HG02759 (cell line): ENCODE measurements around the gene YAF2.
"Not testable (repeated sequence)": the region's sequence is repeated elsewhere in the genome, so short reads cannot be mapped to it uniquely, and the experiment has no call there.

Source experiments
- ATAC-seq: cut with Tn5 transposase; IDR thresholded peaks from one replicate; pipeline ENCODE4 v1.9.1; 2021; ENCODE audit warnings: mild to moderate bottlenecking, moderate library complexity; ENCODE audit not compliant: unreplicated experiment

Gene YAF2

DNA sequence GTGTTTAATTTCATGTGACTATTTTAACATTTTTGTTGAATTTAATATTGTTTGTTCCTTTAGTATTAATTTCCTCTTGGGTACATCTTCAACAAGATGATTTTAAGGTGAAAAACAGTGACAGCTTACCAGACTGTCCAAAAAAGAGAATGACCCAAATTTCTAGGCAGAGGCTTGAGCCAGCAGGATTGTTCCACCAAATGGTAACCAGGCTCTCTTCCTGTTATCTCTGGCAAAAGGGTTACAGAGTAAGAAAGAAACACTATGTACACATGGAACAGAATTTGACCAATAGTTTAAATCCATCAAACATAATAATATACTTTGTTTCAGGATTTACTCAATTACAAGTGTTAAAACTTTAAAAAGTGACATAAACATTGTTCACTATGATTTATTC, 39.0 kb downstream of the YAF2 start:
- ATAC-seq = no peak

DNA sequence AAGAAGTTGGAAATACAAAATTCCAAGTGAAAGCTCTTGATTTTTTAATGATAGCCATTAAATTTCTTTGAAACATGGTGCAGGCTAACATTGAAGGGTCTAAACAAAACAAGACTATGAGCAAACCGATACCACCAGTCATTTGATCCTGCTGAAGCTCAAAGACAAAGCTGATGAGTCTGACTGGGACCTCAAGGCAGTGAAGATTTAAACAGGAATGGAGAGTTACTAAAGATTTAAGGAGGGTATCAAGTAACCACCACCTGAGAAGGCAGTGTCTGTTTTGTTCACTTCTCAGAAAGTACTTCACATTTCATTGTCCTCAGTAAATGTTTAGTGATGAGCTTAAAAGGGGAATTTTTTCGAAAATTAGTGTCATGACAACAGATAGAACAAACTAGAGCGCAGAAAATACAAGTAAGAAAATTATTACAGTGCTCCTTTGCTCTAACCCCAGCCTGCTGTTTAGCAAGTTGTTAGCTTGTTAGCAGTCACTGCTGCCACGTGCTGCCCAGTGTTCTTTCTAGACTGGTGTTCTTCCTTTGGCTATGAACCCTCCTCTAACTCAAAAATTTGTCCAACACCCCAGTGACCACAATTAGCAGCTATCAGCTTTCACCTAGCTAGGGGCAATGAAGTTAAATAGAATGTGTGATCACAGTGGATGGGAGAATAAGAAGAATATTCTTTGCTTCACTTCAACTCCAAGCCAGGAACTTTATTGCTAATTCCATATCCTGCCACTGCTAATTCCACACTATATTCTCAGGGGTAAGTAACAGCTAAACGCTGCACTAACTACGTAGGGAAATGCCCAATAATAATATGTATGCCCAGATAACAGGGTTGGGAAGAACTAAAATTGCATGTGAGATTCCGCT, 41.1 kb downstream of the YAF2 start:
- ATAC-seq = no peak

DNA sequence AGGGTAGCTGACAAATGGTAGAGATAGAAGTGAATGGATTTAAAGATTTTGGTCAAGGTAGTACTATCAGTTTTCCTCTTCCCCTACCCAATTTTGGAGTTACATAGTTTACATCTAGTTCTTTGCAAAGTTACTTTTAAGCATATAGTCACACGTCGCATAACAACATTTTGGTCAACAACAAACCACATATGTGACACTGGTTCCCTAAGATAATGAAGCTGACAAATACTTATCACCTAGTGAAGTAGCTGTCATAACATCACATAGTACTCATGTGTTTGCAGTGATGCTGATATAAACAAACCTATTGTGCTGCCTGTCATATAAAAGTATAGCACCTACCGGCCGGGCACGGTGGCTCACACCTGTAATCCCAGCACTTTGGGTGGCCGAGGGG, 45.4 kb downstream of the YAF2 start:
- no peak for ATAC-seq

DNA sequence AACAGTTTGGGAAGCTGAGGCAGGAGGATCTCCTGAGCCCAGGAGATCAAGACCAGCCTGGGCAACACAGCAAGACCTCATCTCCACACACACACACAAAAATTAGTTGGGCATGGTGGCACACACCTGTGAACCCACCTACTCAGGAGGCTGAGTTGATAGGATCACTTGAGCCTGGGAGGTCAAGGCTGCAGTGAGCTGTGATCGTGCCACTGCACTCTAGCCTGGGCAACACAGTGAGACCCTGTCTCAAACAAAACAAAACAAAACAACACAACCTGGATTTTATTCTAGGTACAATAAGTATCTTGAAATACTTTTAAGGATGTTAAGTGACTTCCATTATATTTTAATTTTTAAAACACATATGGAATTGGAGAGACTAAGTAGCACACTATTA, 45.8 kb downstream of the YAF2 start:
- no peak for ATAC-seq

DNA sequence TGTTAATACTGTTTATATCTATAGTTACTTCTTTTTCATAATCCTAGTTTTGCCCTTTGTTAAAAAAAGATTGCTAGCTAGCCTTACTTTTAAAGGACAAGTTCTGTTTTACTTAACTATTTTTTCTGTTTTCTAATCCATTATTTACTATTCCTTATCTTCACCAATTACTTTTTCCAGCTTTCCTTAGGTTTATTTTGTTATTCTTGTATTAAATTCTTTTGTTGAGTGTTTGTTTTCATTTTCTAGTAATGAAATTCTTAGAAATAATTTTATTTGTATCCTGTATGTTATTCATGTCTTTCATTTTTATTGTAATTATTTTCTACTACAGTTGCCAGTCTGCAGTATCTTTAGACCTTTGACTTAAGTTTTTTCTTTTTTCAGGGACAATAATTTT, 47.7 kb downstream of the YAF2 start:
- no peak for ATAC-seq

DNA sequence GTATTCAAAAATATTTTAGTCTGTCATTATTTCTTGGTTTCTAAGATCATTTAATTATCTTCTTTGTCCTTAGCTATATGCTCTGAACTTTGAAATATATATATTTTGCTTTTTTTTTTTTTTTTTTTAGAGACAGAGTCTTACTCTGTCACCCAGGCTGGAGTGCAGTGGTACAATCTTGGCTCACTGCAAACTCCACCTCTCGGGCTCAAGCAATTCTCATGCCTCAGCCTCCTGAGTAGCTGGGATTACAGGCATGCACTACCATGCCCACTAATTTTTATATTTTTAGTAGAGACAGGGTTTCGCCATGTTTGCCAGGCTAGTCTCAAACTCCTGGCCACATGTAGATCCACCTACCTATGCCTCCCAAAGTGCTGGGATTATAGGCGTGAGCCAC, 49.8 kb downstream of the YAF2 start:
- not testable (repeated sequence) for ATAC-seq

DNA sequence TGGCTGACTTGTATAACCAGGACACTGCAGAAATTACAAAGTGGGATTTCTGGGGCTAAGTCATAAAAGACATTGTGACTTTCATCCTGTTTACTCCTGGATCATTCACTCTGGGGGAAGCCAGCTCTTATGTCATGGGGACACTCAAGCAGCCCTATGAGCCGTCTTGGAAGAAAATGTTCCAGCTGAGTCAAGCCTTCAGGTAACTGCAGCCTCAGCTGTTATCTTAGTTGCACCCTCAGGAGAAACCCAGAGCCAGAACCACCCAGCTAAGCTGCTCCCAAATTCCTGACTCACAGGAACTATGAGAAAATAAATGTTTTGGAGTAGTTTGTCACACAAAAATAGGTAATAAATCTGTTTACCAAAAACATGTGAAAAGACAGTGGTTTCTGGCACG, 50.2 kb downstream of the YAF2 start:
- ATAC-seq = no peak

DNA sequence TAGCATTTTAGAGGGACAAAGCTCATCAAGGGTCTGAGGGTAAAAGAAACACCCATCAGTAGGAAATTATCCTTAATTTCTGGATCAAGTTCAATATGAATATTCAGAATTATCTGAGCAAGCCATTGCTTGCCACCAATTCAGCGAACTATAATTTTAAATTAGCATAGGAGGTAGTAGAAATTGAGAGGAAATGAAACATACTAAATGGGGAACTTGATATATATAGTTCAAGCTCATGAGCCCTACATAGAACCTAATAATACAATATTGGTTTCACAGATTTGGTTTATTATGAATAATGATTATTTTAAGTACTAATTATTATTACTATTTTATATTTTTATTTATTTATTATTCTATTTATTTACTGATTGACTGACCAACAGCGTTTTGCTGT, 51.3 kb downstream of the YAF2 start:
- ATAC-seq = peak; percentile 47

DNA sequence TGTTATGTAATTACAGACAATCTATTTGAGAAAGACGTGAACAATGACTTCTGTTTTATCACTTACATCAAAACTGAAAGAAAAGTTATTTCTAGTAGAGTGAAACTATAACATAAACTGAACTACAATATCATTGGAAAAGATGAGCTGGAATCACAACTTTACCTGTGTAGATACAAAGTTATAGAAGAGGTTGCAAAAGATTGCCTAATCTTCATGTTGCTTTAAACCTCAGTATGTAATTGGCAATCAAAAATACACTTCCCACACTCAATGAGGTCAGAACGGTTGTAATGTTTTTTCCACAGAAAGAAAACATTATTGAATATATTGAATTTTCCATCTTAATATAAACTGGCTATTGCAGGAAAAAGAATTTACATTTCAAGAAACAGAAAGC, 55.7 kb downstream of the YAF2 start:
- ATAC-seq = no peak

DNA sequence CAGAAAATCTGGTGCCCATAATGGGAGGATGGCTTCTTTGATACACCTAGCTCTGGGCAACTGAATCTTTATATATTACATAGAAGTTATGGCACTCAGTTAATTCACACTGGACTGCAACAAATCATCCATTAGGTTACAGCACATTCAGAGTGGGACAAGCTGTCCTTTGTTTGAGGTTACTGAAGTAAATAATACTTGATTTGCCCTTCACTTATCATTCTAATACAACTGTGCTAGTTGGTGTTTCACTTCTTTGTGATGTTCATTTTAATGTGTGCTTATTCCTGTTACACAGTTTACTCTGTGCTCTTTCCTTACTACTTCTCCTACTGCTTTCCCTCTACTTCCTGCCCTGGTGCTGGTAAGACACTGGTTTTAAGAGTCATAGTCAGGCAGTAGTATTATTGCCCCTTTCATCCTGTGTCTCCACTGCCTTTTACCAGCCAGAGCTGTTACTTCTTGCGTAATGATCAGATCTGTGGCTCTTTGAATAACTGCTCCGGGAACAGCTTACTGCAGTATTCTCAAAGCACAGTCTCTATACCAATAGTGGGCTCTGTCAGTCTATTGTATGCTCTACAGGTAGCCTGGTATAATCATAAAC, 57.0 kb downstream of the YAF2 start:
- no peak for ATAC-seq

DNA sequence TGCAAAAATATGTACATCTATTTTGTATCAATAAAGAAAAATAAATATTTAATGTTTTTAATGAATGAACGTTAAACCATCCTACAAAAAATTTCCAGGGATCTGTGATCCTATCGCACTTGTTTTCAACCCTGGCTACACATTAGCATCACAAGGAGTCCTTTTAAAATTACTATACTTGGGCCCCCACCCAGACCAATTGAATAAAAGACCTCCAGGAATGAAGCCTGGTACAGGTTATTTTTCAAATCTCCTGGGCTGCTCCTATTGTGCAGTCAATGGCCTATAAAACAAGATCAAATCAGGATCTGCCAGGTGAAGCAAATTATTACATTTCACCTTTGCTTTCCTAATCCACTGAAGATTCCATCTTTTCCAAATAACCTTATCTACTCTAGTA, 59.9 kb downstream of the YAF2 start:
- ATAC-seq = no peak

DNA sequence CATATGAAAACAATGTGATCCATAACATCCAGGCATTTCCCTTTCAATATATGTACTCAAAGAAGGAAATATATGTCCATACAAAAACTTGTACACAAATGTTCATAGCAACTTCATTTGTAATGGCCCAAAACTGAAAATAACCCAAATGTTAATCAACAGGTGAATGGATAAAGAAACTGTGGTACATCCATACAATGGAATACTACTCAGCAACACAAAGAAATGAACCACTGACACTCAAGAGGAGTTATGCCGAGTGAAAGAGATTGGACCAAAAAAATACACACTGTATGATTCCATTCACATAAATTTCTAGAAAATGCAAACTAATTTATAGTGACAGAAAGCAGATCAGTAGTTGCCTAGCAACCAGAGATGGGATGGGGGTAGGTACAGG, 63.1 kb downstream of the YAF2 start:
- no peak for ATAC-seq

DNA sequence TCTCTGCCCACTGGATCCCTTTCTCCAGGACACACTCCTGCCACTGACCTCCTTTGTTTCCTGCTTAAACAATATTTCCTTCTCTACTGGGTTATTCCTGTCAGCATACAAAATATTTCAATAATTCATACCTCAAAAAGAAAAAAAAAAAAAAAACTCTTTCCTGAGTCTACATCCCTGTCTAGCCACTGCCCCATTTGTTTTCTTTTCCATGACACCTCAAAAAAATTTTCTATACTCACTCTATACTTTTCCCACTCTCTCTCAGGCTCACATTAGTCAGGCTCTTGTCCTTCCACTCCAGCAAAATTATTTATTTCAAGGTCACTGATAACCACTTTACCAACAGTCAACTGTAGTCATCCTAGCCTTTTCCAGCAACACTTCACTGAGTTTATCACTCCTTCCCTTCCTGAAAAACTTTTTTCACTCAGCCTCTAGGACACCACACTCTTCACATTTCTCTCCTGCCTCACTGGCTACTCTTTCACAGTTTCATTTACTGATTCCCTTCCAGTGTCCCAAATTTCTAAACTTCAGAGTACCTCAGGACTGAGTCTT, 64.0 kb downstream of the YAF2 start:
- no peak for ATAC-seq

DNA sequence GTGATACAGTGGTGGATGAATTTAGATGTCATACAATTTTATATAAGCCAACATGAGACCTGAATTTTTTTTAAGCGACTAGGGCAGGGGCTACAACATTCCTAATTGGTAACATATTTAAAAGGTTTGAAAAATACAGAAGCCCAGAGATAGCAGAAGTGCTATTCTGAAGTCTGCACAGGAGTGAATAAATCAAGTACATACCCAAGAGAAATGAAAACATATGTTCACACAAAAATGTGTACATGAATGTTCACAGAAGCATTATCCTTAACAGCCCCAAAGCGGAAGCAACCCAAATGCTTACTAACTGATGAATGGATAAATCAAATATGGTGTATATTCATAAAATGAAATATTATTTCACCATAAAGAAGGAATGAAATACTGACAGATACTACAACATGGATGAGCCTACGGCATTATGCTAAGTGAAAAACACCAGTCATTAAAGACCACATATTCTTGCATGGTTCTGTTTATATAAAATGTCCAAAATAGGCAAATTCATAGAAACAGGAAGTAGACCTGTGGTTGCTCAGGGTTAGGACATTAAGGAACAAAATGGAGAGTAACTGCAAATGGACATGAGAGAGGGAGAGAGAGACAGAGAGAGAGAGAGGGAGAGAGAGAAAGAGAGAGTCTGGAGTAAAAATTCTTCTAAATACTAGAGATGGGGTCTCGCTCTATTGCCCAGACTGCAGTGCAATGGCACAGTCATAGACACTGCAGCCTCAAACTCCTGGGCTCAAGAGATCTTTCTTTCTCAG, 65.4 kb downstream of the YAF2 start:
- no peak for ATAC-seq

DNA sequence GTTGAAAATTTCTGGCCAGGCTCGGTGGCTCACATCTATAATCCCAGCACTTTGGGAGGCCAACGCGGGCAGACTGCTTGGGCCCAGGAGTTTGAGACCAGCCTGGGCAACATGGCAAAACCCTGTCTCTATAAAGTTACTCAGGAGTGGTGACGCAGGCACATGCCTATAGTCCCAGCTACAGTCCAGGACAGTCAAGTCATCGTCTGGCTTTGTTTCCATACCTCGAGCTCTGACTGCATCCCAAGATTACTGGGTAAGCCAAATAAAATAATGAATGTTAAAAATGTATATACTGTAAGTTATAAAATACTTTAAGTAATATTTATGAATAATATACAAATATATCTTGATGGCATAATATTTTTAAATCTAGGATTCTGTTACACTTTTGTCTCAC, 70.3 kb downstream of the YAF2 start:
- ATAC-seq = no peak

DNA sequence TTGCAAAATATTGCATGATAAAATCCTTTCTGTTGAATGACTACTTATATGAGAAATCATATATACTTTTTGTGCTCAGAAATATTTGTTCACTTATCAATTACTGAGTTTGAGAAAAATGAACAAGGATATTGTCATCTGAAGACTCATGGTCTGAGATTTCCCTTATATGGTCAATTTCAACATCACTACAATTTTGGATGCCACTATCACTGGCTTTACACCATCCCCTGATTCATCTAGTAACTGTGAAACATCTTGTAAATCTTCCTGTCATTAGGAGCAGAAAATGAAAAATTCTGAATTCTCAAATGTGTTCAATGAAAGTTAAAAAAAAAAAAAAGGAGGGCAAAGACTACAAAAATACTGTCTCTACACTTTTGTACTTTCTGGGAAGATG, 71.5 kb downstream of the YAF2 start:
- no peak for ATAC-seq

DNA sequence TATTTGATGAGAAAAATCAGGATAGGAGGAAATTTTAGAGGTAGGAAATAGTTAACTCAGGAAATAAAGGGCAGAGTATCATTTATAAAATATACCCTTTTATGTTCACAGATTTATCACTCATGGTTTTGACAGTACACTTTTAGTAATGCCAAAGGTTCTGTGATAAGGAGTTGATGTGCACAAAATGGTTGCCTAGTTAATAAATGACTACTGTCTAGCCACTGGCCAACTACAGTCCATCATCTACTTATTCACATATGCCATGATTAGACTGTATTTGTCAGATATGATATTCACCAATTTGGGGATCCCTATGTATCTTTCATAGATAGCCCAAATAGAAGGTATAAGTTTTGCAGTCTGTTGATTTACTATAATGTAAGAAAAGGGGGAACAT, 74.1 kb downstream of the YAF2 start:
- ATAC-seq = no peak

DNA sequence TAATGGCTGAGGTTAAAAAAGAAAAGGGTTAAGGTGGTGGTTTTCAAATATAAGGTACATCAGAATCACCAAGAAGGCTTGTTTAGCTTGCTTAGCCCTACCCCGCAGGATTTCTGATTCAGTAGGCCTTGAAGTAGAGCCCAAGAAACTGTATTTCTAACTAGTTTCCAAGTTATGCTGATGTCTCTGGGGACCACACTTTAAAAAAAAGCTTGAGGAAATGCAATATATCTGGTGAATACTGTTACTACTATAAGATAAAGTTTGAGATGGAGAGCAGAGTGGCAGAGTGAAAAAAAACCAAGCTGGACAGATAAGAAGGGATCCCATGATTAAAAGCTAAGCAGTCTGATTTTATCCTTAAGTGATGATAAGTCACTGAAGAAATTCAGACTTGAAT, 75.1 kb downstream of the YAF2 start:
- ATAC-seq = no peak

DNA sequence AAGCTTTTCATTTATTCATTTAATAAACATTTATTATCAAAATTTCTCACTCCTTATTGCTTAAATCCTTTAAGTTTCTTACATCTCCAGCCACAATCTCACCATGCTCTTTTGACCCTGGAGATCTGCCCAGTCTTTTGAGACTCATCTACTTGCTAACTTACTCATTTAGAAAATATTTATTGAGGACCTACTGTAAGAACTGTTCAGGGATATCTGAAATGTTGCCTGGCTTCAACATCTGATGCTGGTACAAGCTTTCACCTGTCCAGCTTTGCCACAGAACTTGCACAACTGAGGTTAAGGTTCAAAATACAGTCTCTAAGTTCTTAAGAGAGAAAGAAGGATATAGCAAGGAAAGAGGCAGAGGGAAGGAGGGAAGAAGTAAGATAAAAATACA, 75.9 kb downstream of the YAF2 start:
- no peak for ATAC-seq

DNA sequence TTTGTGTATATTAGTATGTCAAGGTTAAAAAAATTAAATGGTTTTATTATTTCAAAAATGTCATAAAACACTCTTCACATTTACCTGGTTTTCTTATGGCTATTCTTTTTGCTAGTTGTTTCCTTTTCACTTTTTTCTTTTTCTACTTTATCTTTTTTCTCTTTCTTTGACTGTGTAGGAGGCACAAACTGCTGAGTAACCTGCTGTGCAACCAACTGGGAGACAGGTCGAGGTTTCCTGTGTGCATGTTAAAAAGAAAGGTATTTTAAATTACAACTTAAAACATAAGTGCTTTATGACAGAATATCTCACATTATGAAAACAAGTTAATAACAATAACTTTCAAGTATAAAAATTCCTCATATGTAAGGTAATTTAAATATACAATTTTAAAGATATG, 76.5 kb downstream of the YAF2 start:
- ATAC-seq = no peak

DNA sequence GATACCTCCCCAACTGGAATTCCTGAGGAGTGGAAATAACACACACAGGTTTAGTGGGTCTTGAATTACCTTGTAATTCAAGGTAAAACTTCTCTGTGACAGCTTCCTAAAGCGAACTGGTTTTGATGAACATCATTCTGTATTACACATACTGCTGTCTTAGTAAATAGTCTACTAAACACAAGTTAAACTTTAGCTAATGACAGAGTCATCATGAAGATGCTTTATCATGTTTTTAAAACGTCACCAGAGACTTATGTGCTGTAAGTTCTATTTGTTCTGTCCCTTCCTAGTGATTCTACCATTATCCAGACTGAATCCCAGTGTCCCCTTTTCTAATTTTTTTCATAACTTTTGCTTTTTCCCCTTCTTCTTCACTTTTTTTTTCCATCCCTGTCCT, 81.8 kb downstream of the YAF2 start:
- no peak for ATAC-seq
